Endothelial cell of umbilical vein (primary cell): ENCODE data around the gene KRTAP20-4. TPM values are rescaled to one million over a fixed set of nuclear protein-coding genes. Genes with fewer than 3 reads are reported as not detected.

Experiments
- BruUV-seq: library from RNA; stranded (reverse); fragments of 400-500 nt; replicated peaks from 2 replicates; lab custom pipeline; 2021; lab: Mats Ljungman, UMichigan
- CTCF ChIA-PET: fragments of 300-600, 350-600 bp; sonication (Branson Sonifier 250); formaldehyde crosslinking; loops from one replicate; lab custom pipeline; 2021; ENCODE audit warnings: antibody characterized with exemption, inconsistent platforms; lab: Charles Lee
- POLR2A ChIA-PET: fragments of 300-600, 350-600 bp; sonication (Branson Sonifier 250); formaldehyde crosslinking; loops from one replicate; lab custom pipeline; 2021; ENCODE audit warnings: antibody characterized with exemption, inconsistent platforms; lab: Charles Lee
- DNase-seq: peaks from one replicate; pipeline ENCODE4 v3.0.0-alpha.2; 2011; ENCODE audit warnings: low read depth, low spot score
- FAIRE-seq: peaks from 2 replicates; lab custom pipeline; 2011; peaks lifted over from hg19 to GRCh38; lab: Jason Lieb, UNC
- H2AFZ ChIP-seq: 2 replicates; pipeline ENCODE4 v1.6.0; 2012; ENCODE audit warnings: low read depth, low read length, control low read depth, inconsistent platforms
- H3K27ac ChIP-seq: 2 replicates; pipeline ENCODE4 v1.5.1; 2011; ENCODE audit warnings: low read depth, mild to moderate bottlenecking, control low read depth, low read length, moderate library complexity; ENCODE audit not compliant: insufficient read depth
- H3K27me3 ChIP-seq, 2 experiments: 2 replicates each; pipeline versions ENCODE4 v1.6.0 to v1.6.1; 2011; ENCODE audit warnings: low read length in 2 of 2, mixed read lengths in 1 of 2; ENCODE audit not compliant: control insufficient read depth in 2 of 2, insufficient read depth in 2 of 2
- H3K36me3 ChIP-seq, 2 experiments: 2 replicates in 1 of 2; 3 replicates in 1 of 2; pipeline ENCODE4 v1.5.1; 2011; ENCODE audit warnings: low read length in 2 of 2, mild to moderate bottlenecking in 1 of 2, moderate library complexity in 1 of 2; ENCODE audit not compliant: control insufficient read depth in 2 of 2, insufficient read depth in 2 of 2; ENCODE audit errors: extremely low read depth in 1 of 2
- H3K4me1 ChIP-seq: 3 replicates; pipeline ENCODE4 v1.5.1; 2011; ENCODE audit warnings: mild to moderate bottlenecking, low read length; ENCODE audit not compliant: control insufficient read depth, insufficient read depth; ENCODE audit errors: extremely low read depth
- H3K4me2 ChIP-seq: 2 replicates; pipeline ENCODE4 v1.6.1; 2011; ENCODE audit warnings: low read length, control low read depth, mixed read lengths; ENCODE audit not compliant: insufficient read depth
- H3K4me3 ChIP-seq, 3 experiments: fragments of 200-600 bp in 1 of 3; sonication (generic), shearing (Covaris generic) in 1 of 3; replicated peaks in 1 of 3; 2 replicates each; pipeline ENCODE4 v1.5.1; 2011 to 2016; ENCODE audit warnings: control low read depth in 3 of 3, low read length in 3 of 3, mild to moderate bottlenecking in 2 of 3, inconsistent platforms in 1 of 3, low read depth in 1 of 3, moderate library complexity in 1 of 3; ENCODE audit not compliant: insufficient read depth in 1 of 3
- H3K79me2 ChIP-seq: 2 replicates; pipeline ENCODE4 v1.6.0; 2012; ENCODE audit warnings: low read length, inconsistent platforms; ENCODE audit not compliant: control insufficient read depth, insufficient read depth
- H3K9ac ChIP-seq: replicated peaks from 2 replicates; pipeline ENCODE3; 2011; ENCODE audit warnings: low read length, control low read depth; ENCODE audit not compliant: insufficient read depth; ENCODE audit errors: extremely low read depth
- H3K9me1 ChIP-seq: replicated peaks from 3 replicates; pipeline ENCODE4 v1.6.0; 2011; ENCODE audit warnings: mild to moderate bottlenecking, low read length; ENCODE audit not compliant: control insufficient read depth, insufficient read depth; ENCODE audit errors: extremely low read depth
- H3K9me3 ChIP-seq: replicated peaks from 2 replicates; pipeline ENCODE4 v1.5.1; 2012; ENCODE audit warnings: low read length, inconsistent platforms; ENCODE audit not compliant: control insufficient read depth, insufficient read depth
- H4K20me1 ChIP-seq: replicated peaks from 2 replicates; pipeline ENCODE3; 2011; ENCODE audit warnings: mild to moderate bottlenecking, low read length; ENCODE audit not compliant: control insufficient read depth, insufficient read depth; ENCODE audit errors: extremely low read depth
- EZH2 ChIP-seq: IDR thresholded peaks from 2 replicates; pipeline ENCODE4 v1.6.1; 2012; ENCODE audit warnings: borderline replicate concordance, low read depth, mild to moderate bottlenecking, moderate library complexity, low read length, inconsistent platforms; ENCODE audit not compliant: severe bottlenecking
- FOS ChIP-seq: IDR thresholded peaks from 2 replicates; pipeline ENCODE4 v1.6.1; 2011; ENCODE audit warnings: mild to moderate bottlenecking, low read length, moderate library complexity, borderline replicate concordance; ENCODE audit not compliant: insufficient read depth
- GATA2 ChIP-seq: IDR thresholded peaks from 2 replicates; pipeline ENCODE4 v1.7.0; 2011; ENCODE audit warnings: low read depth, mild to moderate bottlenecking, moderate library complexity, mixed read lengths, low read length; ENCODE audit not compliant: insufficient read length, insufficient read depth
- JUN ChIP-seq: IDR thresholded peaks from 2 replicates; pipeline ENCODE4 v1.6.1; 2011; ENCODE audit warnings: borderline replicate concordance, low read depth; ENCODE audit not compliant: insufficient read length, insufficient read depth
- MAX ChIP-seq: IDR thresholded peaks from 2 replicates; pipeline ENCODE4 v1.6.1; 2011; ENCODE audit not compliant: insufficient read depth, insufficient read length
- MYC ChIP-seq: IDR thresholded peaks from one replicate; pipeline ENCODE4 v1.6.1; 2011; ENCODE audit warnings: mild to moderate bottlenecking, low read depth, low read length
- POLR2A ChIP-seq: IDR thresholded peaks from 2 replicates; pipeline ENCODE4 v1.6.1; 2012; ENCODE audit warnings: low read depth, mild to moderate bottlenecking, control low read depth, low read length
- POLR2AphosphoS5 ChIP-seq: IDR thresholded peaks from 2 replicates; pipeline ENCODE4 v1.6.1; 2012; ENCODE audit warnings: low read depth, mild to moderate bottlenecking, control low read depth, low read length, moderate library complexity; ENCODE audit not compliant: insufficient read depth
- dilution Hi-C: fragments of 300-500 bp; cut with MboI; formaldehyde crosslinking; loops from one replicate; pipeline ENCODE4 v1.15.0; 2019; ENCODE audit warnings: low sequenced_read_pairs; ENCODE audit not compliant: extremely low pct_ligation_motif_present
- intact Hi-C: fragments of 100-400 bp; cut with micrococcal nuclease; formaldehyde crosslinking; loops from one replicate; pipeline ENCODE4 v1.10.0; 2022
- polyA plus RNA-seq, 4 experiments: library from polyadenylated mRNA; depleted of rRNA in 3 of 4; stranded (reverse) in 3 of 4; unstranded in 1 of 4; fragments of >200 nt; gene quantifications; 2 replicates each; pipeline versions ENCODE4 v1.2.1 to v1.2.3, GENCODE V29; 2011 to 2012; ENCODE audit warnings: missing spikeins in 1 of 4
- total RNA-seq: library from RNA; stranded (reverse); gene quantifications from 2 replicates; pipeline ENCODE4 v1.2.3, GENCODE V29; 2021
- TF ChIP-seq, protein P1 (sequence below), 2 donors: IDR thresholded peaks; 1 replicate in 1 of 2; 2 replicates in 1 of 2; pipeline ENCODE4 v1.5.1; 2011; ENCODE audit warnings: low read length in 2 of 2, mild to moderate bottlenecking in 2 of 2, moderate library complexity in 2 of 2, control low read depth in 1 of 2, inconsistent platforms in 1 of 2, low read depth in 1 of 2; ENCODE audit not compliant: insufficient read depth in 1 of 2; ENCODE audit errors: extremely low read depth in 1 of 2

The KRTAP20-4 gene
- total and polyA plus RNA-seq, 2 donors (not counting 3 experiments of a cell fraction or from before 2014, with no cell fraction given), result not detected

DNA sequence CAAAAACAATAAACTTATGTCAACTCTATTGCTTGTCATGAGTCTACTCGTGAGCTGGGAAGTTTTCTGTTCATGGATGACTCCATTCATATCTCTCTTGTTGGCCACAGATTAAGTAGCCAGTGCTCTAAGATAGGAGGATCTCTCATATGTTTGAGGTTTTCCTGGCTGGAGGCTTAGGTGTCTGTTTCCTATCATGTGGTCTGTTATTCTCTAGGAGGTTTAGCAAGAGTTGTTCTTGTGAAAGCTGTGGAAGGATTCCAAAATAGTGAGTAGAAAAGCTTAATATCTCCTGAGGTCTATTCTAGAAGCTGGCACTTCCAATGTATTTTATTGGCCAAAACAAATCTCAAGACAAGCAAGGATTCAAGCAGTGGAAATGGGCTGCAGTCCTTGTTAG lies 8.8 kb downstream of the KRTAP20-4 start:
- H3K9ac ChIP-seq, result no peak overlapping the region
- POLR2A ChIA-PET, result no interaction called here
- no peak overlapping the region for H3K4me2 ChIP-seq
- H3K27ac ChIP-seq, result no peak overlapping the region
- DNase-seq (no peak), FAIRE-seq (no peak)
- dilution Hi-C loops (no loop called here), intact Hi-C loops (no loop called here)
- no peak overlapping the region for H2AFZ ChIP-seq
- H3K9me3 ChIP-seq, result peaks cover 9% of the 10 kb centered on the region
- H3K79me2 ChIP-seq, result no peaks in the 10 kb centered on the region
- H3K9me1 ChIP-seq, result no peaks in the 10 kb centered on the region
- H4K20me1 ChIP-seq, result no peaks in the 10 kb centered on the region
- H3K36me3 ChIP-seq, result no peaks in the 10 kb centered on the region
- H3K27me3 ChIP-seq, result no peaks in the 10 kb centered on the region
- no peak overlapping the region for H3K4me3 ChIP-seq
- no TSS peak for BruUV-seq
- CTCF ChIA-PET, result no interaction called here
- no peaks in the 10 kb centered on the region for H3K4me1 ChIP-seq
- TF ChIP-seq POLR2A, result no peak
- TF ChIP-seq GATA2, result no peak
- TF ChIP-seq MYC, result no peak
- no peak for TF ChIP-seq FOS
- no peak for TF ChIP-seq JUN
- no peak for TF ChIP-seq POLR2AphosphoS5
- TF ChIP-seq EZH2, result no peak
- TF ChIP-seq, protein P1, sequence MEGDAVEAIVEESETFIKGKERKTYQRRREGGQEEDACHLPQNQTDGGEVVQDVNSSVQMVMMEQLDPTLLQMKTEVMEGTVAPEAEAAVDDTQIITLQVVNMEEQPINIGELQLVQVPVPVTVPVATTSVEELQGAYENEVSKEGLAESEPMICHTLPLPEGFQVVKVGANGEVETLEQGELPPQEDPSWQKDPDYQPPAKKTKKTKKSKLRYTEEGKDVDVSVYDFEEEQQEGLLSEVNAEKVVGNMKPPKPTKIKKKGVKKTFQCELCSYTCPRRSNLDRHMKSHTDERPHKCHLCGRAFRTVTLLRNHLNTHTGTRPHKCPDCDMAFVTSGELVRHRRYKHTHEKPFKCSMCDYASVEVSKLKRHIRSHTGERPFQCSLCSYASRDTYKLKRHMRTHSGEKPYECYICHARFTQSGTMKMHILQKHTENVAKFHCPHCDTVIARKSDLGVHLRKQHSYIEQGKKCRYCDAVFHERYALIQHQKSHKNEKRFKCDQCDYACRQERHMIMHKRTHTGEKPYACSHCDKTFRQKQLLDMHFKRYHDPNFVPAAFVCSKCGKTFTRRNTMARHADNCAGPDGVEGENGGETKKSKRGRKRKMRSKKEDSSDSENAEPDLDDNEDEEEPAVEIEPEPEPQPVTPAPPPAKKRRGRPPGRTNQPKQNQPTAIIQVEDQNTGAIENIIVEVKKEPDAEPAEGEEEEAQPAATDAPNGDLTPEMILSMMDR (IDR thresholded peaks at IDR 0.05; ENCODE audit: extremely low read depth in 1 of 2, insufficient read depth in 1 of 2, low read depth in 1 of 2, low read length in 2 of 2), result no peak
- no peak for TF ChIP-seq MAX
